Activated CD8-positive, alpha-beta T cell treated with anti-CD3 and anti-CD28 coated beads for 36 hours (primary cell): ENCODE data around the gene TYW1B. TPM values are rescaled to one million over a fixed set of nuclear protein-coding genes. Genes with fewer than 3 reads are reported as not detected.
"Not testable (repeated sequence)": the region's sequence is repeated elsewhere in the genome, so short reads cannot be mapped to it uniquely, and the experiment has no call there.

Source experiments
- ATAC-seq: fragments of 200-7000 bp; cut with Tn5 transposase; one replicate; pipeline ENCODE4 v1.10.0; 2021; ENCODE audit warnings: mild to moderate bottlenecking, moderate library complexity
- CTCF ChIA-PET: fragments of 350-600 bp; sonication (Branson Sonifier 250); formaldehyde crosslinking; loops from one replicate; lab custom pipeline; 2021; ENCODE audit warnings: antibody characterized with exemption; lab: Charles Lee
- POLR2A ChIA-PET: fragments of 350-600 bp; sonication (Branson Sonifier 250); formaldehyde crosslinking; loops from one replicate; lab custom pipeline; 2021; ENCODE audit warnings: antibody characterized with exemption; lab: Charles Lee
- DNase-seq: peaks from one replicate; pipeline ENCODE4 v3.0.0-alpha.2; 2020
- H3K27ac Mint-ChIP-seq: one replicate; pipeline ENCODE4 v1.8.0; 2021; ENCODE audit warnings: mild to moderate bottlenecking, mixed read lengths
- H3K27me3 Mint-ChIP-seq: one replicate; pipeline ENCODE4 v1.8.0; 2021; ENCODE audit warnings: mixed read lengths
- H3K36me3 Mint-ChIP-seq: one replicate; pipeline ENCODE4 v1.8.0; 2021; ENCODE audit warnings: low read depth, mixed read lengths
- H3K4me1 Mint-ChIP-seq: one replicate; pipeline ENCODE4 v1.8.0; 2021; ENCODE audit warnings: low read depth, mixed read lengths
- H3K4me3 Mint-ChIP-seq: one replicate; pipeline ENCODE4 v1.8.0; 2021; ENCODE audit warnings: mild to moderate bottlenecking, moderate library complexity, mixed read lengths
- H3K9me3 Mint-ChIP-seq: one replicate; pipeline ENCODE4 v1.8.0; 2021; ENCODE audit warnings: mixed read lengths
- intact Hi-C: fragments of 100-400 bp; cut with micrococcal nuclease; formaldehyde crosslinking; loops from one replicate; pipeline ENCODE4 v1.10.0; 2022
- total RNA-seq, 2 experiments: library from RNA; stranded (reverse); gene quantifications; one replicate each; pipeline ENCODE4 v1.2.3, GENCODE V29; 2021
- TF ChIP-seq, protein P1 (sequence below): fragments of 200-600 bp; IDR thresholded peaks from one replicate; pipeline ENCODE4 v1.8.0; 2022; ENCODE audit warnings: antibody characterized with exemption, mild to moderate bottlenecking

TYW1B gene
- total RNA-seq, 2 experiments from 2014 or later, result 1.6 to 1.8 TPM

DNA sequence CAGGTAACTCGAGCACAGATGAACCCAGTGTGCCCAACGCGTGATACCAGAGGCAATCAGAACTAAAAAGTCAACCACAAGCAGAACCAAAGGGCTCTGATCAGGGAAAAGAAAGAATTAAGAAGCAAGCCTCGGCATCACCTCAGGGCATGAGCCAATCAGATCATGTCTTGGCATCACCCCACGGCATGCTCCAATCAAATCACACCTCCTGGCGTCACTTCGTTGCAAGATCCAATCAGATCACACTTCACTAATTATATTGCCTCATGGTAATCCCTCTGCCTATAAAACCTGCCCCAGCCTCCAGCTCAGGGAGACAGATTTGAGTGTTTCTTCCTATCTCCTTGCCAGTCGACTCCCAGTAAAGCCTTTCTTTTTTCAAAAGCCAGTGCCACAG is 46.8 kb downstream of the TYW1B start:
- CTCF ChIA-PET, result no interaction called here
- no peaks in the 10 kb centered on the region for H3K4me1 Mint-ChIP-seq
- H3K27ac Mint-ChIP-seq, result no peak overlapping the region
- H3K27me3 Mint-ChIP-seq, result no peaks in the 10 kb centered on the region
- POLR2A ChIA-PET, result no interaction called here
- intact Hi-C loops, result no loop called here
- H3K4me3 Mint-ChIP-seq, result no peak overlapping the region
- H3K36me3 Mint-ChIP-seq, result peaks cover 7% of the 10 kb centered on the region
- DNase-seq (no peak), ATAC-seq (no peak)
- TF ChIP-seq, protein P1, sequence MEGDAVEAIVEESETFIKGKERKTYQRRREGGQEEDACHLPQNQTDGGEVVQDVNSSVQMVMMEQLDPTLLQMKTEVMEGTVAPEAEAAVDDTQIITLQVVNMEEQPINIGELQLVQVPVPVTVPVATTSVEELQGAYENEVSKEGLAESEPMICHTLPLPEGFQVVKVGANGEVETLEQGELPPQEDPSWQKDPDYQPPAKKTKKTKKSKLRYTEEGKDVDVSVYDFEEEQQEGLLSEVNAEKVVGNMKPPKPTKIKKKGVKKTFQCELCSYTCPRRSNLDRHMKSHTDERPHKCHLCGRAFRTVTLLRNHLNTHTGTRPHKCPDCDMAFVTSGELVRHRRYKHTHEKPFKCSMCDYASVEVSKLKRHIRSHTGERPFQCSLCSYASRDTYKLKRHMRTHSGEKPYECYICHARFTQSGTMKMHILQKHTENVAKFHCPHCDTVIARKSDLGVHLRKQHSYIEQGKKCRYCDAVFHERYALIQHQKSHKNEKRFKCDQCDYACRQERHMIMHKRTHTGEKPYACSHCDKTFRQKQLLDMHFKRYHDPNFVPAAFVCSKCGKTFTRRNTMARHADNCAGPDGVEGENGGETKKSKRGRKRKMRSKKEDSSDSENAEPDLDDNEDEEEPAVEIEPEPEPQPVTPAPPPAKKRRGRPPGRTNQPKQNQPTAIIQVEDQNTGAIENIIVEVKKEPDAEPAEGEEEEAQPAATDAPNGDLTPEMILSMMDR, result no peak
- H3K9me3 Mint-ChIP-seq, result no peaks in the 10 kb centered on the region

DNA sequence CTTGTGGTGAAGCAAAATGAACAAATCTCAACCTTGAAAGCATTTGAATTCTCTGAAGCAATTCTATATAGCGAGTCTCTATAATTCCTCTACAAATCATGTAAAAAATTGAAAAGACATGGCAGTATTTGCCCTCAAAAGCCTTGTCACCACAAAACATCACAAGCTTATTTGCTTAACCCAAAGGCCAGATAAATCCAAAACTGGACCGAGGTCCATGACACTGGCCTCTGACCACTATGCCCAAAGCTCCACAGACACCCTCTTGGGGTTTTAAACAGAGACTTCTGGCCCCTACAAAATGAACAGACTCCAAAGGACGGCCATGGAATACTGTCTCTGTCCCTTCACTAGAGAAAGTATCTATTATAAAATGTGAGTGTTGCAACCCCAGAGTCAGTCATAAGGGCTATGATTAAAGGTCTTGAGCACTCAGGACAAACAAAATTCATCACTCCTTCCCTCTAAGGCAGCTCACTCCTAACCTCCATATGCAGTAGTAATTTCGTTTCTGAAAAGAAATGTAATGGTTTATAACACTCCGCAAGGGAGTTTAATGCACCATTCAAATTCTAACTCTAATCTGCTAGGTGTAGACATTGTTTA is 47.6 kb downstream of the TYW1B start:
- H3K4me1 Mint-ChIP-seq, H3K4me3 Mint-ChIP-seq, DNase-seq, H3K9me3 Mint-ChIP-seq, H3K27me3 Mint-ChIP-seq, POLR2A ChIA-PET, intact Hi-C loops, H3K27ac Mint-ChIP-seq, ATAC-seq, CTCF ChIA-PET: not testable (repeated sequence)
- peaks cover 11% of the 10 kb centered on the region for H3K36me3 Mint-ChIP-seq

DNA sequence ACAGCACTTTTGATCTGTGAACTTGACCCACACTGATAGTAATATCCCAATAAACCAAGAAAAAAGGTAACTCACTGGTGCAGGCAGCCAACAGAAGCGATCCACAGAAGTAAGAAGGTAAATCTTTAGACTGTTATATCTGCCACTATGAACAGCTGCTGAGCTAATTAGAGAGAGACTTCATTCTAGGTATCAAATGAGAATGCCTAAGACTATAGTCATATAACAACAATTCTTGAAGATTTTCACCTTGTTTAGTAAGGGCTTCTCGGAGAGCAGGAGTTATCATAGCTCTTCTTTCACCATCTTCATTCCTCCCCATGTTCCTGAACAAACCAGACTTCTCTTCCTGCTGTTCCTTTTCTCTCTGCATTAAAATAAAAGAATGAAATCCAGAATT is 50.8 kb downstream of the TYW1B start:
- peaks cover 29% of the 10 kb centered on the region for H3K36me3 Mint-ChIP-seq
- ATAC-seq, POLR2A ChIA-PET, intact Hi-C loops, H3K9me3 Mint-ChIP-seq, CTCF ChIA-PET, H3K4me1 Mint-ChIP-seq, H3K27ac Mint-ChIP-seq, DNase-seq, H3K27me3 Mint-ChIP-seq, H3K4me3 Mint-ChIP-seq: not testable (repeated sequence)

DNA sequence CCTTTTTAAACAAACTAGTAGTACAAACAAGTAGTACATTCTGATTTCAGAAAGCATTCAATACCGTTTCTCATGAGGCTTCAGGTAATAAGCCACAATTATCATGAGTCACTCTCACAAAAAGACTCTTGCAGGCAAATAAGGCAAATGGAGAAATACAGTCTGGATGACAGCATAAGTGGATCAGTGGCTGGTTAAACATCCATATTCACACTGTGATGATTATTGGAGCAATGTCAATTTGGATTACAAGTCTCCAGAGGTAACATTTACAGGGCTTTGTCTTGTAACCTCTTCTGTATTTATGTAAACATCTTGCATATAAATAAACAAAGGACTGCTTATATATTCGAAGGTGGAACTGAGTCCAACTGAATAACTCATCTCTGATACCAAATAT is 55.4 kb downstream of the TYW1B start:
- H3K4me1 Mint-ChIP-seq, H3K4me3 Mint-ChIP-seq, H3K9me3 Mint-ChIP-seq, POLR2A ChIA-PET, H3K27me3 Mint-ChIP-seq, ATAC-seq, CTCF ChIA-PET, DNase-seq, intact Hi-C loops, H3K27ac Mint-ChIP-seq: not testable (repeated sequence)
- H3K36me3 Mint-ChIP-seq, result peaks cover 39% of the 10 kb centered on the region

DNA sequence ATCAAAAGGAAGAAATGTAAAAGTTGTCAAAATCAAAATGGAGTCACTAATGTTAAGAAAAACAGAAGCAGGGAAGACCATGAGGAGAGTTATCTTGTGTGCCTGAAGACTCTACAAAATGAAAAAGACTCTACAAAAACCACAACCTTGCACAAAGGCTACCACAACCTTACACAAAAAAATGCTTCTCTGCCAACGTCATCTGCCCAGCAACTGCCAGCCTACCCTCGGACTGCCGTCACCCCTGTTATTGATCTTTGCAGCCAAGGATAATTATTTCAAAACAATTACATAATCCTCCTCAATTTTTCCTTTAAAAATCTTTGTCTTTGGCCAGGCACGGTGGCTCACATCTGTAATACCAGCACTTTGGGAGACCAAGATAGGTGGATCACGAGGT is 61.0 kb downstream of the TYW1B start:
- CTCF ChIA-PET, H3K4me3 Mint-ChIP-seq, POLR2A ChIA-PET, DNase-seq, H3K27ac Mint-ChIP-seq, H3K27me3 Mint-ChIP-seq, H3K4me1 Mint-ChIP-seq, intact Hi-C loops, ATAC-seq, H3K9me3 Mint-ChIP-seq: not testable (repeated sequence)
- H3K36me3 Mint-ChIP-seq, result peaks cover 34% of the 10 kb centered on the region

DNA sequence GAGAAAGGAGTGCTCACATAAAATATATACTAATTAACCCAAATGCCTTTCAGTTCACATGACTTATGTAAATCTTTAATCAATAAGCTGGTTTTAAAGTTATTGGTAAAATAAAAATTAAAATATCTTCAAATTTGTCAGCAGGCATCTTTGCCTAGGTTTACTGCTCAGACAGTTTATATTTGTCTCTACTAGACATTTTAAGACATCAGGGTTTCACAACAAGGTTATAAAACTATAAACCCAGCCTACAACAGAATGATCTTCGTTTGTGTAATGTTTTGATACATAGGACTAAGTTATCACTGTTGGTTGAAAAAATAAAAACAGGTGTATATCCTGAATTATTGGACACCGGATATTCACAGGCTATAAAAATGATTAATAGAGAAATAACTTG is 67.4 kb downstream of the TYW1B start:
- intact Hi-C loops, result no loop called here
- TF ChIP-seq, protein P1, result no peak
- DNase-seq (no peak), ATAC-seq (no peak)
- Mint-ChIP-seq H3K36me3 (peaks cover 44% of the 10 kb centered on the region), H3K4me3 (no peak overlapping the region), H3K27ac (no peak overlapping the region), H3K9me3 (peaks cover 20% of the 10 kb centered on the region), H3K27me3 (no peaks in the 10 kb centered on the region), H3K4me1 (no peaks in the 10 kb centered on the region)
- CTCF ChIA-PET, result no interaction called here
- POLR2A ChIA-PET, result no interaction called here

DNA sequence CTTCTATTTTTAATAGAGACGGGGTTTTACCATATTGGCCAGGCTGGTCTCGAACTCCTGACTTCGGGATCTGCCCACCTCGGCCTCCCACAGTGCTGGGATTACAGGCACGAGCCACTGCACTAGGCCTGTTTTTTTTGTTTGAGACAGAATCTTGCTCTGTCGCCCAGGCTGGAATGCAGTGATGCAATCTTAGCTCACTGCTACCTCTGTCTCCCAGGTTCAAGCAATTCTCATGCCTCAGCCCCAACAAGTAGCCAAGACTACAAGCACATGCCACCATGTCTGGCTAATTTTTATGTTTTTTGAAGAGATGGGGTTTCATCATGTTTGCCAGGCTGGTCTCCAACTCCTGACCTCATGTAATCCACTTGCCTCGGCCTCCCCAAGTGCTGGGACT is 73.7 kb downstream of the TYW1B start:
- no peak for ATAC-seq
- Mint-ChIP-seq H3K36me3 (peaks cover 22% of the 10 kb centered on the region), H3K4me1 (no peaks in the 10 kb centered on the region), H3K4me3 (no peak overlapping the region), H3K27me3 (no peaks in the 10 kb centered on the region), H3K27ac (no peak overlapping the region), H3K9me3 (peaks cover 6% of the 10 kb centered on the region)
- CTCF ChIA-PET, result no interaction called here
- POLR2A ChIA-PET, result no interaction called here
- DNase-seq, result no peak
- intact Hi-C loops, result no loop called here
- TF ChIP-seq, protein P1, result no peak
